ENCODE measurements around the gene MORC2. TPM values are rescaled to one million over a fixed set of nuclear protein-coding genes. Genes with fewer than 3 reads are reported as not detected.

The MORC2 gene
- total RNA-seq, 1 donor from 2014 or later: 18.0 TPM

- no peak for DNase-seq
- H3K27ac ChIP-seq (replicated peaks): peak overlapping the region; percentile 75
- intact Hi-C loops (cut with micrococcal nuclease): loop anchor here (5.0 kb wide), 2 partner anchors 142 to 202 kb away; no protein-coding TSS in a partner anchor
Measured at GRCh38 chr22:30945653-30946052, 22.9 kb downstream of the MORC2 start.

GRCh38 chr22:30944986-30945385 is 23.6 kb downstream of the MORC2 start:
- no peak for DNase-seq
- H3K27ac ChIP-seq (replicated peaks): no peak overlapping the region
- H3K9me3 ChIP-seq (replicated peaks): no peaks in the 10 kb centered on the region
- H3K4me1 ChIP-seq: peaks cover 46% of the 10 kb centered on the region
- TF ChIP-seq CTCF (IDR thresholded peaks at IDR 0.05; ENCODE audit: borderline replicate concordance): no peak
- peaks cover 94% of the 10 kb centered on the region for H3K36me3 ChIP-seq
- H3K27me3 ChIP-seq (ENCODE audit: low read depth): no peaks in the 10 kb centered on the region
- intact Hi-C loops (cut with micrococcal nuclease): loop anchor here (5.0 kb wide), 2 partner anchors 142 to 202 kb away; no protein-coding TSS in a partner anchor
- H3K4me3 ChIP-seq: no peak overlapping the region

More at GRCh38 chr22:30945653-30946052, 22.9 kb downstream of the MORC2 start:
- peaks cover 94% of the 10 kb centered on the region for H3K36me3 ChIP-seq
- H3K9me3 ChIP-seq (replicated peaks): no peaks in the 10 kb centered on the region
- no peaks in the 10 kb centered on the region for H3K27me3 ChIP-seq (ENCODE audit: low read depth)
- no peak for TF ChIP-seq CTCF (IDR thresholded peaks at IDR 0.05; ENCODE audit: borderline replicate concordance)
- peaks cover 46% of the 10 kb centered on the region for H3K4me1 ChIP-seq
- H3K4me3 ChIP-seq: no peak overlapping the region

- no peak for DNase-seq
- no peak overlapping the region for H3K4me3 ChIP-seq
- no peaks in the 10 kb centered on the region for H3K9me3 ChIP-seq (replicated peaks)
- peaks cover 94% of the 10 kb centered on the region for H3K36me3 ChIP-seq
- no peak for TF ChIP-seq CTCF (IDR thresholded peaks at IDR 0.05; ENCODE audit: borderline replicate concordance)
- no peaks in the 10 kb centered on the region for H3K27me3 ChIP-seq (ENCODE audit: low read depth)
- intact Hi-C loops (cut with micrococcal nuclease): no loop called here
- peaks cover 34% of the 10 kb centered on the region for H3K4me1 ChIP-seq
- no peak overlapping the region for H3K27ac ChIP-seq (replicated peaks)
Measured at GRCh38 chr22:30943368-30943767, 25.2 kb downstream of the MORC2 start.

- Histone ChIP-seq H3K4me3 (no peak overlapping the region), H3K9me3 (replicated peaks) (no peaks in the 10 kb centered on the region), H3K27ac (replicated peaks) (no peak overlapping the region), H3K4me1 (peaks cover 14% of the 10 kb centered on the region), H3K27me3 (ENCODE audit: low read depth) (no peaks in the 10 kb centered on the region), H3K36me3 (peaks cover 100% of the 10 kb centered on the region)
- DNase-seq: no peak
- TF ChIP-seq CTCF (IDR thresholded peaks at IDR 0.05; ENCODE audit: borderline replicate concordance): no peak
- intact Hi-C loops (cut with micrococcal nuclease): no loop called here
Measured at GRCh38 chr22:30941363-30941740, 27.2 kb downstream of the MORC2 start.

- no peak overlapping the region for H3K27ac ChIP-seq (replicated peaks)
- H3K27me3 ChIP-seq (ENCODE audit: low read depth): no peaks in the 10 kb centered on the region
- TF ChIP-seq CTCF (IDR thresholded peaks at IDR 0.05; ENCODE audit: borderline replicate concordance): no peak
- no peak overlapping the region for H3K4me3 ChIP-seq
- peaks cover 9% of the 10 kb centered on the region for H3K4me1 ChIP-seq
- no peaks in the 10 kb centered on the region for H3K9me3 ChIP-seq (replicated peaks)
- H3K36me3 ChIP-seq: peaks cover 100% of the 10 kb centered on the region
- intact Hi-C loops (cut with micrococcal nuclease): no loop called here
- no peak for DNase-seq
Measured at GRCh38 chr22:30940685-30941362, 27.8 kb downstream of the MORC2 start.

All from left ventricle myocardium inferior (tissue), 1 donor.